Bone marrow (tissue), 2 donors: ENCODE measurements around the gene XNDC1N.

Experiments
- DNase-seq, 2 donors: peaks; one replicate each; lab custom pipeline; 2025; lab: John Stamatoyannopoulos, UW

XNDC1N gene

GRCh38 chr11:71927820-71928736, at the start of gene XNDC1N:
TSS of gene XNDC1N (minus strand) at chr11:71928594. CDS start at chr11:71923353, 5,241 bp downstream.
- peak; percentile 82 to 83 for DNase-seq

- DNase-seq = peak in 1 of 2 donors; percentile 62
Observed at GRCh38 chr11:71977743-71978418, 49.5 kb upstream of the XNDC1N start.

- no peak for DNase-seq
Observed at GRCh38 chr11:71977090-71977489, 48.7 kb upstream of the XNDC1N start.

GRCh38 chr11:71976551-71976950, 48.2 kb upstream of the XNDC1N start:
- DNase-seq = no peak

GRCh38 chr11:71971680-71972079, 43.3 kb upstream of the XNDC1N start:
- no peak for DNase-seq

GRCh38 chr11:71964641-71965040, 36.2 kb upstream of the XNDC1N start:
- DNase-seq = no peak

- DNase-seq = no peak
Observed at GRCh38 chr11:71963468-71963867, 35.1 kb upstream of the XNDC1N start.

GRCh38 chr11:71962428-71963038, 34.1 kb upstream of the XNDC1N start:
- peak in 1 of 2 donors; percentile 44 for DNase-seq

GRCh38 chr11:71955898-71956456, 27.6 kb upstream of the XNDC1N start:
- no peak for DNase-seq

GRCh38 chr11:71951741-71952310, 23.4 kb upstream of the XNDC1N start:
- DNase-seq = no peak

GRCh38 chr11:71949034-71949433, 20.6 kb upstream of the XNDC1N start:
- no peak for DNase-seq

GRCh38 chr11:71948314-71949027, 20.1 kb upstream of the XNDC1N start:
- no peak for DNase-seq

- no peak for DNase-seq
Observed at GRCh38 chr11:71947498-71947897, 19.1 kb upstream of the XNDC1N start.

GRCh38 chr11:71946144-71946571, 17.8 kb upstream of the XNDC1N start:
- DNase-seq = no peak

GRCh38 chr11:71940561-71941219, 12.3 kb upstream of the XNDC1N start:
- no peak for DNase-seq

- no peak for DNase-seq
Observed at GRCh38 chr11:71937826-71938225, 9.4 kb upstream of the XNDC1N start.

GRCh38 chr11:71936825-71937224, 8.4 kb upstream of the XNDC1N start:
- no peak for DNase-seq

- DNase-seq = no peak
Observed at GRCh38 chr11:71935338-71935925, 7.0 kb upstream of the XNDC1N start.

- no peak for DNase-seq
Observed at GRCh38 chr11:71934213-71934612, 5.8 kb upstream of the XNDC1N start.
